ENCODE measurements around the gene CAMK1D.

GRCh38 chr10:12314836-12315235 lies 34.5 kb upstream of the CAMK1D start:
- no peak for TF ChIP-seq CTCF (conservative IDR thresholded peaks at IDR 0.05)
- no peak for TF ChIP-seq EZH2 (IDR thresholded peaks at IDR 0.05; ENCODE audit: low read depth)

All from PC-9 (cell line).